BJ (cell line): Measurements from ENCODE around the gene TSTD2. TPM values are rescaled to one million over a fixed set of nuclear protein-coding genes. Genes with fewer than 3 reads are reported as not detected.

Experiments
- CTCF ChIA-PET: fragments of 350-600 bp; formaldehyde crosslinking; extraction: SDS; loops from one replicate; lab custom pipeline; 2021; ENCODE audit warnings: antibody characterized with exemption, inconsistent platforms; lab: Yijun Ruan, JAX
- POLR2A ChIA-PET: fragments of 300-600 bp; sonication (Branson Sonifier 250); formaldehyde crosslinking; extraction: SDS; loops from one replicate; lab custom pipeline; 2021; ENCODE audit warnings: antibody characterized with exemption; lab: Charles Lee
- DNase-seq: peaks from one replicate; pipeline ENCODE4 v3.0.0-alpha.2; 2011; ENCODE audit warnings: low read depth
- H3K27me3 ChIP-seq: 2 replicates; pipeline ENCODE4 v1.6.0; 2011; ENCODE audit warnings: low read length; ENCODE audit not compliant: control insufficient read depth, insufficient read depth
- H3K36me3 ChIP-seq: 2 replicates; pipeline ENCODE4 v1.5.1; 2011; ENCODE audit warnings: low read length; ENCODE audit not compliant: control insufficient read depth, insufficient read depth
- H3K4me3 ChIP-seq: 2 replicates; pipeline ENCODE4 v1.5.1; 2011; ENCODE audit warnings: low read depth, mild to moderate bottlenecking, control low read depth, low read length
- CTCF ChIP-seq: IDR thresholded peaks from 2 replicates; pipeline ENCODE4 v1.5.1; 2011; ENCODE audit warnings: low read depth, mild to moderate bottlenecking, control low read depth, inconsistent platforms, low read length, moderate library complexity; ENCODE audit not compliant: insufficient read depth
- polyA plus RNA-seq: library from polyadenylated mRNA; depleted of rRNA; stranded (reverse); fragments of >200 nt; gene quantifications from 2 replicates; pipeline ENCODE4 v1.2.3, GENCODE V29; 2011

The TSTD2 gene
- polyA plus RNA-seq, 1 experiment = 15.4 TPM

DNA sequence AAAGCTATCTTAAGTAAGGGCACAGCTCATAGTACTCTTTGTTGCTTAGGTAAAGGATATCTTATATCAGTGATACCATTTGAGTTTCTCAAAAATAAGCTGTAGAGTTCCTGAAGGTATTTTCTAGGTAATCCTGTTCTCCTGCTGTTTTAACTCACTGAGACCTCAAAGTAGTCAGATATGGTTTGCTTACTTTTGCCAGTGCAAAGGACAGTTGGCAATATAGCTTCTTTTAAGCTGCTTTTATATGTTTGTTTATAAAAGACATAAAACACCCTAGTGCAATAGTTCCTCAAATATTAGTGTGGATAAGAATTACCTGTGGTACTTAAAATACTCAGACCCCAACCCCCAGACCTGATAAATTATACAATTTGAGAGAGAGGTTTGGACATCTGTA lies 12.6 kb upstream of the TSTD2 start:
- ChIA-PET POLR2A (no interaction called here), CTCF (interaction anchor here (1.3 kb wide), 1 partner anchor 11 kb away, joined by 3 read pairs; no protein-coding TSS in a partner anchor)
- TF ChIP-seq CTCF = no peak
- Histone ChIP-seq H3K36me3 (peaks cover 5% of the 10 kb centered on the region), H3K27me3 (no peaks in the 10 kb centered on the region), H3K4me3 (no peak overlapping the region)
- no peak for DNase-seq

- CTCF ChIA-PET = interaction anchor here (0.6 to 2.1 kb wide), 4 partner anchors 20 to 228 kb away, joined by 3 to 9 read pairs (median 3); no protein-coding TSS in a partner anchor
- POLR2A ChIA-PET = interaction anchor here (0.6 kb wide), 1 partner anchor 76 kb away, joined by 3 read pairs; no protein-coding TSS in a partner anchor
- no peak for DNase-seq
- Histone ChIP-seq H3K4me3 (no peak overlapping the region), H3K36me3 (peaks cover 2% of the 10 kb centered on the region), H3K27me3 (no peaks in the 10 kb centered on the region)
- no peak for TF ChIP-seq CTCF
Measured at GRCh38 chr9:97640325-97640724, 7.2 kb upstream of the TSTD2 start.

GRCh38 chr9:97638666-97639065 lies 5.5 kb upstream of the TSTD2 start:
- no peak overlapping the region for H3K4me3 ChIP-seq
- no peaks in the 10 kb centered on the region for H3K36me3 ChIP-seq
- DNase-seq = no peak
- H3K27me3 ChIP-seq = no peaks in the 10 kb centered on the region
- 0 out of 2 replicates have a peak, but pooled peaks have one; percentile 20 for TF ChIP-seq CTCF
- ChIA-PET CTCF (interaction anchor here (2.1 kb wide), 1 partner anchor 22 kb away, joined by 9 read pairs; no protein-coding TSS in a partner anchor), POLR2A (no interaction called here)

GRCh38 chr9:97636903-97637302 lies 3.7 kb upstream of the TSTD2 start:
- CTCF ChIA-PET = interaction anchor here (1.2 to 1.3 kb wide), 2 partner anchors 12 to 21 kb away, joined by 3 to 4 read pairs; no protein-coding TSS in a partner anchor
- POLR2A ChIA-PET = no interaction called here

GRCh38 chr9:97635026-97635425 lies 1.9 kb upstream of the TSTD2 start:
- DNase-seq = no peak
- POLR2A ChIA-PET = no interaction called here
- Histone ChIP-seq H3K36me3 (no peaks in the 10 kb centered on the region), H3K27me3 (no peaks in the 10 kb centered on the region), H3K4me3 (peak overlapping the region; percentile 88)
- TF ChIP-seq CTCF = no peak
- CTCF ChIA-PET = no interaction called here

More at GRCh38 chr9:97636903-97637302, 3.7 kb upstream of the TSTD2 start:
- Histone ChIP-seq H3K27me3 (no peaks in the 10 kb centered on the region), H3K36me3 (no peaks in the 10 kb centered on the region), H3K4me3 (no peak overlapping the region)
- no peak for TF ChIP-seq CTCF
- DNase-seq = no peak
